Ovary (tissue), 3 donors: Measurements from ENCODE around the gene MIEN1.

Experiments
- POLR2A ChIP-seq: fragments of 450-650 bp; IDR thresholded peaks from one replicate; pipeline ENCODE4 v1.6.1; 2017; ENCODE audit warnings: antibody characterized with exemption, mild to moderate bottlenecking, moderate library complexity
- TF ChIP-seq, protein P1 (sequence below), 3 donors: fragments of 450-650 bp in 2 of 3; fragments of 200-600 bp in 1 of 3; IDR thresholded peaks; one replicate each; pipeline versions ENCODE4 v1.5.1 to v1.8.0; 2016 to 2022; ENCODE audit warnings: antibody characterized with exemption in 3 of 3, mild to moderate bottlenecking in 1 of 3
- donor health status: DM: no; HTN: no; CAD: no.

DNA sequence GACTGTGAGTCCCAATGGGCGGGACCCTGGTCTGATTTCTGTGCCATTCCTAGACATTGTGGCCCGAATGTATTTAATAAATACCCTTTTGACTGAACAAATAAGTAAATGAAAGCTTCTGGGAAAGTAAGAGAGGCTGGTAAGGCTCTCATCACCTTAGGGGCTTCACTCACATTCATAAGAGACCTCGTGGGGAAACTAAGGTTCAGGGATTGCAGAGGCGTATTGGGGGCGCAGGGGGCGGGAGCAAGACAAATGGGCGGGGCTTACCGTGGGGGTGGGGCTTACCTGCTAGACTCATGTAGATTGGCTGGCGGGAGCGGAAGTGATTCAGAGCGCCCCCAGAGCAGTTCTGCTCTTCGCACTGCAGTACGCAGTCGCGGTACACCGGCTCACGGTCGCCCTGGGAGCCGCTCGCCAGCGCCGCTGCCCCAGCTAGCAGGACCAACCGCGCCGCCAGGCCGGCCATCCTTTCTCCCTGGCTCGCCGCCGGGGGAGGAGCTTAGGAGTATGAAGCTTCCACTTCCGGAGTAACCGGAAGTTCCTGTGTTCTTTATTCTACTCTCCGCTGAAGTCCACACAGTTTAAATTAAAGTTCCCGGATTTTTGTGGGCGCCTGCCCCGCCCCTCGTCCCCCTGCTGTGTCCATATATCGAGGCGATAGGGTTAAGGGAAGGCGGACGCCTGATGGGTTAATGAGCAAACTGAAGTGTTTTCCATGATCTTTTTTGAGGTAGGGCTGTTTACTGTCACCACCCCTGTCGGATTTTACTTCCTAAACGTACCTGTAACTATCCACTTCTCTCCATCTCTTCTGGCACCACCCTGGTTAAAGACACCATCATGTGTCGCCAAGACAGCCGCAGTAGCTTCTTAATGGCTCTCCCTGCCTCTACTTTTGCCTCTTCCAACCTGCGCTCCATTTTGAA, 42.5 kb downstream of the MIEN1 start, which contains the start of gene PGAP3:
- TF ChIP-seq, protein P1, sequence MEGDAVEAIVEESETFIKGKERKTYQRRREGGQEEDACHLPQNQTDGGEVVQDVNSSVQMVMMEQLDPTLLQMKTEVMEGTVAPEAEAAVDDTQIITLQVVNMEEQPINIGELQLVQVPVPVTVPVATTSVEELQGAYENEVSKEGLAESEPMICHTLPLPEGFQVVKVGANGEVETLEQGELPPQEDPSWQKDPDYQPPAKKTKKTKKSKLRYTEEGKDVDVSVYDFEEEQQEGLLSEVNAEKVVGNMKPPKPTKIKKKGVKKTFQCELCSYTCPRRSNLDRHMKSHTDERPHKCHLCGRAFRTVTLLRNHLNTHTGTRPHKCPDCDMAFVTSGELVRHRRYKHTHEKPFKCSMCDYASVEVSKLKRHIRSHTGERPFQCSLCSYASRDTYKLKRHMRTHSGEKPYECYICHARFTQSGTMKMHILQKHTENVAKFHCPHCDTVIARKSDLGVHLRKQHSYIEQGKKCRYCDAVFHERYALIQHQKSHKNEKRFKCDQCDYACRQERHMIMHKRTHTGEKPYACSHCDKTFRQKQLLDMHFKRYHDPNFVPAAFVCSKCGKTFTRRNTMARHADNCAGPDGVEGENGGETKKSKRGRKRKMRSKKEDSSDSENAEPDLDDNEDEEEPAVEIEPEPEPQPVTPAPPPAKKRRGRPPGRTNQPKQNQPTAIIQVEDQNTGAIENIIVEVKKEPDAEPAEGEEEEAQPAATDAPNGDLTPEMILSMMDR (IDR thresholded peaks at IDR 0.05) = no peak
- peak; percentile 14 for TF ChIP-seq POLR2A
